GM12801 (cell line): Measurements from ENCODE around the gene PCCB.

Source experiments
- TF ChIP-seq, protein P1 (sequence below): IDR thresholded peaks from one replicate; pipeline ENCODE4 v1.5.1; 2011; ENCODE audit warnings: control low read depth; ENCODE audit not compliant: insufficient read length; ENCODE audit errors: extremely low read depth

The PCCB gene

DNA sequence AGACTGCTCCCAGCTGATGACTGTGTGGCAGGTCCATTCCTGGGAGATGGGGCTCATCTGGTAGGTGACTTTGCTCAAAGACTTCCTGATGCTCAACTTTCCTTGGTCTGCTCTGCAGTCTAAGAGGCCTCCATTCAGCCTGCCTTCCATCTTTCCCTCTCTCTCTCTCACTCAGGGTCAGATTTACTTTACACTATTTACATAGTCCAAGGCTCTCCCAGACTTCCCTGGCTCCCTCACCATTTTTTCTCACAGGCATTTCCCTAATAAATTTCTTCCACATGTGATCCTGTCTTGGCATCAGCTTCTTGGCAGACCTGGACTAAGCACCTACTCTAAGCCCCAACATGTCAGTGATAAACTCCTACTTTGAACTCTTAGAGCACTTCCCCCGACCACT is 13.0 kb upstream of the PCCB start:
- TF ChIP-seq, protein P1, sequence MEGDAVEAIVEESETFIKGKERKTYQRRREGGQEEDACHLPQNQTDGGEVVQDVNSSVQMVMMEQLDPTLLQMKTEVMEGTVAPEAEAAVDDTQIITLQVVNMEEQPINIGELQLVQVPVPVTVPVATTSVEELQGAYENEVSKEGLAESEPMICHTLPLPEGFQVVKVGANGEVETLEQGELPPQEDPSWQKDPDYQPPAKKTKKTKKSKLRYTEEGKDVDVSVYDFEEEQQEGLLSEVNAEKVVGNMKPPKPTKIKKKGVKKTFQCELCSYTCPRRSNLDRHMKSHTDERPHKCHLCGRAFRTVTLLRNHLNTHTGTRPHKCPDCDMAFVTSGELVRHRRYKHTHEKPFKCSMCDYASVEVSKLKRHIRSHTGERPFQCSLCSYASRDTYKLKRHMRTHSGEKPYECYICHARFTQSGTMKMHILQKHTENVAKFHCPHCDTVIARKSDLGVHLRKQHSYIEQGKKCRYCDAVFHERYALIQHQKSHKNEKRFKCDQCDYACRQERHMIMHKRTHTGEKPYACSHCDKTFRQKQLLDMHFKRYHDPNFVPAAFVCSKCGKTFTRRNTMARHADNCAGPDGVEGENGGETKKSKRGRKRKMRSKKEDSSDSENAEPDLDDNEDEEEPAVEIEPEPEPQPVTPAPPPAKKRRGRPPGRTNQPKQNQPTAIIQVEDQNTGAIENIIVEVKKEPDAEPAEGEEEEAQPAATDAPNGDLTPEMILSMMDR: no peak

DNA sequence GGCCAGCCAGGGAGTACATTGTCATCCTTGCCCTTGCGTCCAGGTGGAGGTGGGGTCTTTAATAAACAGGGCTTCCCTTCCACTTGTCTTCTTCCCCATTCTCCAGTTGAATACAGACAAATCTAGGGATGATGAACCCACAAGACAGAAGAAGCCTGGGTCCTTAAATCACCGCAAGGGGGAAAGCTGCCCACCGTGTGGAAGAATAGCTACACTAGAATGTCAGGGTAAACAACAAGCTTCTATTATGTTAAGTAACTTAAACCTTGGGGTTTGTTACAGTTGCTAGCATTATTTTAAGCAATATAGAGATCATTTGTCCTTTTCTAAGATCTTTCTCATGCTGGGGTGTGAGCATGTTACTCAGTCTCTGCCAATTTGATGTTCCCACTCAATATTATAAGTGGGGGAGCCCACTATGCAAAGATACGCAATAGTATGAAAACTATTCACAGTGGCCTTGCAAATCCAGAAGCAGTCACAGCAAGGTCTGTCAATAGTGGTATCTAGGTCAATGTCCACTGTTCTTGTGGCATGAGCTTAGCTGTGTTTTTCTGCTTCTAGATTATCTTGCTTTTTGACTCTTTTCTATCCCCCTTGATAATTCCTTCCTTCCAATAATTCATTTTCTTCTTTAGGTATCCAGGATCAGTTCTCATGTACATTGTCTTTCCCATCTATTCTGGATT is 12.0 kb upstream of the PCCB start:
- TF ChIP-seq, protein P1: no peak

DNA sequence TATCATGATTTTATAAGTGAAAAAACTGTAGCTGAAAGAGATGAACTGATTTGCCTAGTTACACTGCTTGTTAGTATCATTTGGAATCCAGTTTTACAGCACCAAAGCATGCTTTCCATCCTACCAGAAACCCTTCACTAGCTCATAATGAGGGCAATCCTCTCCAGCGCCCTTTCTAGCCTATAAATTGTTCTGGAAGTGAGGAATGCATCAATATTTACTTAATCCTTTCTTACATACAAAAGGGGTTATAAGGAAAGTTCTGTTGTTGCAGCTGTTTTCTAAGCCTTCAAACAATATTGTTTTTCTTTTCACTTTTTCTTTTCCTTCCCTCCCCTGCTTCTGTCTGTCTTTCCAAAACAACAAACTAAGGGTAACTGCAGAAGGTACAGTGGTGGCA is 11.0 kb upstream of the PCCB start:
- TF ChIP-seq, protein P1: no peak

DNA sequence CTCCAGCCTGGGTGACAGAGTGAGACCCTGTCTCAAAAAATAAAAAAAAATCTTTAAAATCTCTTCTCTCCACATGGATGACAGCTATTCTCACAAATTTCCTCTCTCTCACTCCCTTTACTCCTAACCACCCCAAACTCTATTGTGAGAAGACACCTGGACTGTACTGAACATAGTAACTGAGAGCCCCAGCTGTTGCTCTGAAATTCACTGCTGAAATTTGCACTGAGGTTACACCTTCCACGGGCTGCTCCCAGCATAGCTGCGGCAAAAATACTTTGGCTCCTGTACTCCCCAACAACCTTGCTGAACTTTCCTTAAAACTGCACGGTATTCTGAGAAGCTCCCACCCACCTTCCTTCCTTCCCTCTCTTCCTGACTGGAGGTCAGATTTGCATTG is 4.4 kb upstream of the PCCB start:
- TF ChIP-seq, protein P1: no peak

DNA sequence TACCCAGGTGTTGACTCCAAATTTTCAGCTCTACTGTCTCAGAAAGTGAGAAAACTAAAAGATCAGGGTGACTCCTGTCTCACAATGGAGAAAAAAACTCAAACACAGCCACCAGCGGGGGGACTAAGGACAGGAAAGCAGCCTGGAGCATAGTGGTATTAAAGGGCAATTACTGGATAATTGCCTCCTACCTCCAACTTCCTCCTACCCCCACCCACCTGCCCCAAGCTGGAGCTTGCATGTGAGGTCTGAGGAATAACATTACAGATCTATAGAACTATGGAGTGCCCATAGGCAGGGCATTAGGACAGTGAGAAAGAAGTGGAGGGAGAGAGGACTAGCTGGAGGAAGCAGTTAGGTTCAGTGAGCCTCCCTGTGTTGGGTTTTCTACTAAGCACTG is 2.7 kb upstream of the PCCB start:
- TF ChIP-seq, protein P1: no peak

DNA sequence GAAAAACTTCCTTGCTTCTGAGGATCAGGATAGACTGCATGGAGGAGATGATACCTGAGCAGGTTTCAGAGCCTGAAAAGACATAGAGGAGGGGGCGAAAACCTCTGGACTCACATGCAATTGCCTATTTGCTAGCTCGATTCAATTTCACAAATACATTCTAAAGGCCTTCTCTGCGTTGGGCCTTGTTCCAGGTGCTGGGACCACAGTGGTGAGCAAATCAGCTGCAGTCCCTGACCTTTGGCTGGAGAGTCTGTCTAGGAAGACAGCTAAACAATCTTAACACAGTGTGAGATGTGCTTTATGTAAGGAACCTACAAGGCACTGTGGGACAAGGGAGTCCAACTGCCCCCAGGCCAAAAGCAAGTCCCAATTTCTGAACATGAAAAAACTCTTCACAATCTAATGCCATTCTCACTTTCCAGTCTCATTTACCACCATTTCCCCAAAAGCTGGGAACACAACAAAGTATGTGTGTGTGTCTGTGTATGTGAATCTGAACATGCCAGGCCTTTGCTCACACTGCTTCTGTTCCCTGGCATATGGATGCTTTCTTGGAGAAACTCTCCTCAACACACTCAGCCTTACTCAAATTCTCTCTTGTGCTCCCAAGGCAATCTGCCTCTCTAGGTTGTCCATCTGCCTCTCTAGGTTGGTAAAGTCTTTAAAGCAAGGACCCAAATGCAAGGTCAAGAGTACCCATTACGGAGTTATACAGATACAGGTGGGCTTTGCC is 2.1 kb upstream of the PCCB start:
- TF ChIP-seq, protein P1: no peak

DNA sequence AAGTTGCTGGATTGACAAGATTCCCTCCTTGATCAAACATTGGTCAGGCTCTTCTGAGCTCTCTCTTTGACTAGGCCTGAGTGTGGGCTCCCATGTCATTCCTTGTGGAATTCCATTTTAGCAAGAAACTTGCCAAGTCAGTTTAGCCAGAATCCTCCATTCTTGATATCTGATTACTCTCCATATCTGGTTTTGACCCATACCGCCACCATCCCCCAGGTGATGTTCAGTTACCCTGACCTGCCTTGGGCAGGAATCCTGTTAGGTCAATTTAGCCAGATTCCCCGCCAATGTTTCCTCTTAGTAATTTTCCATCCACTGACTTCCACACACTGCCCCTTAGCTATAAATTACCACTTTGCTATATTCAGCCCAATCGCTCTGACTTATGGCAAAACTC is 1.0 kb upstream of the PCCB start:
- TF ChIP-seq, protein P1: no peak
